Activated gamma-delta T cell (primary cell): ENCODE measurements around the gene STAT6.
"Not testable (repeated sequence)": the region's sequence is repeated elsewhere in the genome, so short reads cannot be mapped to it uniquely, and the experiment has no call there.

Experiments
- DNase-seq: peaks from one replicate; lab custom pipeline; 2025; lab: John Stamatoyannopoulos, UW

The STAT6 gene

GRCh38 chr12:57089271-57090245, 21.6 kb downstream of the STAT6 start:
- no peak for DNase-seq

- peak; percentile 89 for DNase-seq
These were observed 22.6 kb downstream of the STAT6 start, which contains the start of gene NAB2 for GRCh38 chr12:57088354-57089270. NAB2 (plus strand) TSS chr12:57089114; CDS start chr12:57089272, 158 bp downstream.

- DNase-seq: peak; percentile 44
These were observed 23.3 kb downstream of the STAT6 start for GRCh38 chr12:57087691-57088353.

- peak; percentile 88 for DNase-seq
These were observed 24.0 kb downstream of the STAT6 start for GRCh38 chr12:57087010-57087690.

GRCh38 chr12:57086493-57087009, 24.6 kb downstream of the STAT6 start:
- DNase-seq: no peak

- DNase-seq: no peak
These were observed 25.1 kb downstream of the STAT6 start for GRCh38 chr12:57085999-57086492.

GRCh38 chr12:57080855-57081254, 30.3 kb downstream of the STAT6 start:
- no peak for DNase-seq

- DNase-seq: no peak
These were observed 31.3 kb downstream of the STAT6 start for GRCh38 chr12:57079821-57080220.

- peak; percentile 40 for DNase-seq
These were observed 32.4 kb downstream of the STAT6 start, which contains the start of gene NEMP1 for GRCh38 chr12:57078519-57079404. NEMP1 (minus strand) TSS chr12:57078791; CDS start chr12:57078745, 46 bp downstream.

- not testable (repeated sequence) for DNase-seq
These were observed 37.4 kb downstream of the STAT6 start for GRCh38 chr12:57073566-57074450.

GRCh38 chr12:57072661-57073060, 38.5 kb downstream of the STAT6 start:
- no peak for DNase-seq

- no peak for DNase-seq
These were observed 41.6 kb downstream of the STAT6 start for GRCh38 chr12:57069523-57069922.

GRCh38 chr12:57066245-57066644, 44.9 kb downstream of the STAT6 start:
- DNase-seq: no peak

GRCh38 chr12:57063991-57064685, 47.0 kb downstream of the STAT6 start:
- DNase-seq: no peak

- no peak for DNase-seq
These were observed 52.7 kb downstream of the STAT6 start for GRCh38 chr12:57058454-57058853.

- no peak for DNase-seq
These were observed 54.0 kb downstream of the STAT6 start for GRCh38 chr12:57057067-57057751.

GRCh38 chr12:57055824-57056223, 55.3 kb downstream of the STAT6 start:
- DNase-seq: no peak
